Eye (tissue), 1 donor: ENCODE data around the gene KRTAP19-4.
A peak's percentile ranks its signal among the peaks of the same experiment; 100 is the strongest.
"Not testable (repeated sequence)": the region's sequence is repeated elsewhere in the genome, so short reads cannot be mapped to it uniquely, and the experiment has no call there.

Source experiments
- DNase-seq: peaks from one replicate; pipeline ENCODE4 v3.0.0-alpha.2; 2015

KRTAP19-4 gene

GRCh38 chr21:30497065-30497464 is at the start of gene KRTAP19-4:
Gene KRTAP19-4 (minus strand): TSS chr21:30497165. CDS start chr21:30497110, 55 bp downstream.
- DNase-seq: no peak

GRCh38 chr21:30541764-30542163 is 44.8 kb upstream of the KRTAP19-4 start, which contains the start of gene KRTAP19-6:
Gene KRTAP19-6 (minus strand): TSS chr21:30541864. CDS start chr21:30541833, 31 bp downstream.
- DNase-seq: no peak

GRCh38 chr21:30518876-30519275 is 21.9 kb upstream of the KRTAP19-4 start:
- no peak for DNase-seq

GRCh38 chr21:30515681-30516080 is 18.7 kb upstream of the KRTAP19-4 start:
- DNase-seq: no peak

- DNase-seq: not testable (repeated sequence)
Observed at GRCh38 chr21:30505621-30506205, 8.7 kb upstream of the KRTAP19-4 start.

- no peak for DNase-seq
Observed at GRCh38 chr21:30502041-30502440, 5.1 kb upstream of the KRTAP19-4 start, which contains the start of gene KRTAP19-5. Gene KRTAP19-5 (minus strand): TSS chr21:30502141. CDS start chr21:30502090, 51 bp downstream.

- DNase-seq: no peak
Observed at GRCh38 chr21:30491963-30492428, 5.0 kb downstream of the KRTAP19-4 start, which contains the start of gene KRTAP19-3. Gene KRTAP19-3 (minus strand): TSS chr21:30492013. CDS start chr21:30491957, 56 bp downstream.

GRCh38 chr21:30487336-30487735 is 9.6 kb downstream of the KRTAP19-4 start, which contains the start of gene KRTAP19-2:
Gene KRTAP19-2 (minus strand): TSS chr21:30487436. CDS start chr21:30487348, 88 bp downstream.
- no peak for DNase-seq

- no peak for DNase-seq
Observed at GRCh38 chr21:30486180-30486579, 10.8 kb downstream of the KRTAP19-4 start.

- no peak for DNase-seq
Observed at GRCh38 chr21:30482130-30482529, 14.8 kb downstream of the KRTAP19-4 start.

GRCh38 chr21:30480145-30480544 is 16.8 kb downstream of the KRTAP19-4 start, which contains the start of gene KRTAP19-1:
Gene KRTAP19-1 (minus strand): TSS chr21:30480367. CDS start chr21:30480317, 50 bp downstream.
- no peak for DNase-seq

- DNase-seq: no peak
Observed at GRCh38 chr21:30479259-30479658, 17.7 kb downstream of the KRTAP19-4 start.

- no peak for DNase-seq
Observed at GRCh38 chr21:30478004-30478403, 19.0 kb downstream of the KRTAP19-4 start.

GRCh38 chr21:30468900-30469714 is 27.9 kb downstream of the KRTAP19-4 start:
- DNase-seq: no peak

- DNase-seq: peak; percentile 16
Observed at GRCh38 chr21:30463713-30464112, 33.3 kb downstream of the KRTAP19-4 start.

GRCh38 chr21:30448514-30448913 is 48.5 kb downstream of the KRTAP19-4 start:
- DNase-seq: no peak

- DNase-seq: no peak
Observed at GRCh38 chr21:30447056-30447455, 49.9 kb downstream of the KRTAP19-4 start.
